GM10847 (cell line): ENCODE data around the gene RABL2A.
"Not testable (repeated sequence)": the region's sequence is repeated elsewhere in the genome, so short reads cannot be mapped to it uniquely, and the experiment has no call there.

Experiments used
- POLR2A ChIP-seq: IDR thresholded peaks from 2 replicates; pipeline ENCODE4 v1.6.1; 2011; ENCODE audit not compliant: insufficient read length; ENCODE audit errors: extremely low read depth

The RABL2A gene

DNA sequence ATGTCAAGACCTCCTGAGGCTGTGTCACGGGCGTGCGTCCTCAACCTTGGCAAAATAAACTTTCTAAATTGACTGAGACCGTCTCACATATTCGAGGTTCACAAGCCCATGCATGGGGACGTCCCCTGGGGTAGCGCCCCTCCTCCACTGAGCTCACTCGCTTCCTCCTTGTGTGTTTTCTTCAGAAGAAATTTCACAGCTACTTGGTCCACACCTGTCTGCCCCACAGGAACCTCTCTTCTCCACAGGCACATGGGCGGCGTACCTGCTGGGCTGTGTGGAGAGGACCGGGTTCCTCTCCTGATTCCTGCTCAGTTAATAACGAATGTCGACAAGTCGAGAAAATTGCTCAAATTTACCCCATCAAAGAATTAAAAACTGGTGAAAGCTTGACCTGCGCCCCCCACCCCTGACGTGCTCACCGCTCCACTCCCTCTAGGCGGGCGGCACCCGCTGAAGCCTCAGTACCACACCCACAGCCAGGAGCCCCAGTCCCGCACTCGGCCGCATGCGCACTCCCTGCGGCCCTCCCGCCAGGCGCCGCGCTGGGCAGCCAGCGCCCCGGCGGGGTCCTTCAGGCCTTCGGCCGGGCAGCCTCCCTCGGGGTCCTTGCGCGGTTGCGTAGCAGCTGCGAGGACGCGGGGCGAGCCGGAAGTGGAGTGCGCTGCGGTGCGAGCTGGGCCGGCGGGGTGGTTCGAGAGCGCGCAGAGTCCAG lies at the start of gene RABL2A:
Gene RABL2A, plus strand, starts transcription at position 651 of the 715 bp plus-strand sequence. CDS start 1,341 bp downstream, outside the sequence.
- not testable (repeated sequence) for TF ChIP-seq POLR2A

GRCh38 chr2:113602869-113603466 lies 24.1 kb upstream of the RABL2A start:
- no peak for TF ChIP-seq POLR2A

DNA sequence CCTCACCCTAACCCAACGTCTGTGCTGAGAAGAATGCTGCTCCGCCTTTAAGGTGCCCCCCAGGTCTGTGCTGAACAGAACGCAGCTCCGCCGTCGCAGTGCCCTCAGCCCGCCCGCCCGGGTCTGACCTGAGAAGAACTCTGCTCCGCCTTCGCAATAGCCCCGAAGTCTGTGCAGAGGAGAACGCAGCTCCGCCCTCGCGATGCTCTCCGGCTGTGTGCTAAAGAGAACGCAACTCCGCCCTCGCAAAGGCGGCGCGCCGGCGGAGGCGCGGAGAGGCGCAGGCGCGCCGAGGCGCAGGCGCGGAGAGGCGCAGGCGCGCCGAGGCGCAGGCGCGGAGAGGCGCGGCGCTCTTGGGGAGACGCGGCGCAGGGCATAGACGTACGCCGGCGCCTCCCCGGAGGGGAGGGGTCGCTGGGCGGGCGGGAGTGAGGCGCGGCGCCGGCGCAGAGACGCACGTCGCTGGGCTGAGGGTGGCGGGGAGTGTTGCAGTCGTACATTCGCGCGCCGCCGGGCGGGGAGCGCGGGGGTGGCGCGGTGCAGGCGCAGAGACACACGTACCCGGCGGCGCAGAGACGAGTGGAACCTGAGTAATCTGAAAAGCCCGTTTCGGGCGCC lies 23.5 kb upstream of the RABL2A start:
- peak; percentile 56 for TF ChIP-seq POLR2A

GRCh38 chr2:113672326-113672932 lies 45.4 kb downstream of the RABL2A start:
- no peak for TF ChIP-seq POLR2A

DNA sequence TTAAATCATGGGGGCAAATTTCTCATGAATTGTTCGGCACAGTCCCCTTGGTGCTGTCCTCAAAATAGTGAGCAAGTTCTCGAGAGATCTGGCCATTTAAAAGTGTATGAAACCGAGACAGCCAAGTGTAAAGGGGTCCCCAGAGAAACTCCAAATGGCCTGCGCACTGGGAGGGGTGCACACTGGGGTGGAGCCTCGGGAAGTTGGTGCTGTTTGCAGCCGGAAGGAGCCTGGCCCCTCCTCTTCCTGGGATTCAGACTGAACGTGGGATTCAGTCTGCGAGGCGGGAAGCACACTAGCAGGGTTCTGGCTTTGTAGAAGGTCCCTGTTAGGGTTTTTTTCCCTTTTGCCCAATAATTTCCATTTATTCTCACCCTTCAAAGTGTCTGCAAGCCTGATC lies 48.8 kb downstream of the RABL2A start:
- TF ChIP-seq POLR2A, result no peak

DNA sequence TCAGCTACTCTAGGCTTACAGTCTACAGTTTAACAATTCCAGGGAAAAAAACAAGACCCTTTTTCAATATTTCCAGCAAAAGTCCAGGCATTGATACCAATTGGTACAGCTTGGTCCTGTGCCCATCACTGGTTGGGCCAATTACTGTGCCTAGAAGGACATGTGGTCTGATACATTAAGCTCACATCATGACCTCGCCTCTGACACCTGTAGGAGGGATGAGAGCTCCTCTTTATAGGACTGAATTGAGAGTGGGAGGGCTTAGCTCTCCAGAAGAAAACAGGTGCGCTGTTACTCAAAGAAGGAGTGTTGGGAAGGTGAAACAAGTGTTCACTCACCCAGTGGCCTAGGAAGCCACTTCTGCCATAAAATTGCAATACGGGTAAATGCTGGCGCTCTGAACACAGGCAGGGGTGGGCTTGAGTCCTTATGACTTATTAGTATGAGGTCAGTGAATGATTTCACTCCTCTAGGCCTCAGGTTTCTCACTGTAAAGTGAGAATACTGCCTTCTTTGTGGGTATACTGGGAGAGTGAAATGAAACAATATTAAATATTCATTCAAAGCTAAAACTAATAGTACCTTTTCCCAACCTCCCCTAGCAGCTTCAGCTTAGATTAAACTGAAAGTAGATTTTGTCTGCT lies 49.7 kb downstream of the RABL2A start:
- TF ChIP-seq POLR2A, result no peak

DNA sequence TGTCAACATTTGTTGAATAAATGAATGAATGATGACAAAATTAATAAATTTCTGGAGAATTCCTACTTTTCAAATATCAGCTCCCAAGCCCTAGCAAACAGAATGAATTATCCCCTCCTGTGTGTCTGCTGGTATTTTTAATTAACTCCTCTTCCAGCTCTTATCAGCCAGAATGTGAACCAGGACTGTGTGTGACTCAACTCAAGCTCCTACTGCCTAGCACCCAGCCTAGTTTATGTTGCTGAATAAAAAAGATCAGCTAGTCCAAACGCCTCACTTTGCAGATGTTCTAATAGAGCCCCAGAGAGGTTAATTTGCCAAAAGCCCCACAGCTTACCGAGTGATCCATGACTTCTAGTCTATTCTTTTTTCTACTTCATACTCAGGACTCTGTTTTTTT lies 50.3 kb downstream of the RABL2A start:
- no peak for TF ChIP-seq POLR2A

GRCh38 chr2:113679457-113679856 lies 52.4 kb downstream of the RABL2A start:
- TF ChIP-seq POLR2A, result no peak

DNA sequence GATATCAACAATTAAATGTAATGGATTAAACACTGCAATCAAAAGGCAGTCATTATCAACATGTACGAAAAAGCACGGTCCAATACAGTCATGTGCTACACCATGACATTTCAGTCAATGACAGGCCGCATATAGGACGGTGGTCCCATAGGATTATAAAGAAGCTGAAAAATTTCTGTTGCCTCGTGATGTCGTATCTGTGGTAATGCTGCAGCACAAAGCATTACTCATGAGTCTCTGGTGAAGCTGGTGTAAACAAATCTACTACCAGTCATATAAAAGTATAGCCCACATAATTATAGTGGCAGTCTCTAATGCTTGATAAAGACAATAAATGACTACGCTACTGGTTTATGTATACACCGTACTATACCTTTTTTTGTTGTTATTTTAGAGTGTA lies 58.4 kb downstream of the RABL2A start:
- no peak for TF ChIP-seq POLR2A

DNA sequence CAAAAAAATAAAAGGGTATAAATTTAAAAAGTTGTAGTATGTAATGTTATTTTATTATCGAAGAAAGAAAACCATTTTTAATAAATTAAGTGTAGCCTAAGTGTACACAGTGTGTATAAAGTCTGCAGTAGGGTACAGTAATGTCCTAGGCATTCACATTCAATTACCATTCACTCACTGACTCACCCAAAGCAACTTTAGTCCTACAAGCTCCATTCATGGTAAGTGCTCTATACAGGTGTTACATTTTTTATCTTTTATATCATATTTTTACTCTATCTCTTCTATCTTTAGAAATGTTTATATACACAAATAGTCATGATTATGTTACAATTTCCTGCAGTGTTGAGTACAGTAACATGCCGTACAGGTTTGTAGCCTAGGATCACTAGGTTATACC lies 59.5 kb downstream of the RABL2A start:
- TF ChIP-seq POLR2A, result no peak
